Mesendoderm (in vitro differentiated cells): ENCODE results near the gene IL15RA.
"Not testable (repeated sequence)": the region's sequence is repeated elsewhere in the genome, so short reads cannot be mapped to it uniquely, and the experiment has no call there.

Source experiments
- DNase-seq: peaks from one replicate; pipeline ENCODE4 v3.0.0; 2013
- H2AK5ac ChIP-seq: 2 replicates; pipeline ENCODE4 v1.6.1; 2013; ENCODE audit warnings: low read length, inconsistent platforms
- H2BK120ac ChIP-seq: 2 replicates; pipeline ENCODE4 v1.6.1; 2013; ENCODE audit warnings: low read depth, mild to moderate bottlenecking, low read length, moderate library complexity, mixed read lengths
- H2BK15ac ChIP-seq: replicated peaks from 2 replicates; pipeline ENCODE4 v1.6.1; 2013; ENCODE audit warnings: low read depth, mild to moderate bottlenecking, moderate library complexity
- H2BK5ac ChIP-seq: 2 replicates; pipeline ENCODE4 v1.6.1; 2013; ENCODE audit warnings: low read length, inconsistent platforms
- H3K18ac ChIP-seq: 2 replicates; pipeline ENCODE4 v1.6.1; 2013; ENCODE audit warnings: mild to moderate bottlenecking, low read length, mixed read lengths
- H3K23ac ChIP-seq: one replicate; pipeline ENCODE4 v1.6.1; 2013; ENCODE audit warnings: low read length
- H3K27ac ChIP-seq: 2 replicates; pipeline ENCODE4 v1.5.1; 2013; ENCODE audit warnings: low read depth, mild to moderate bottlenecking, inconsistent platforms, low read length, moderate library complexity
- H3K27me3 ChIP-seq: 2 replicates; pipeline ENCODE4 v1.6.1; 2013; ENCODE audit warnings: low read length, control low read depth, mild to moderate bottlenecking, inconsistent platforms; ENCODE audit not compliant: insufficient read depth, poor library complexity
- H3K36me3 ChIP-seq: 2 replicates; pipeline ENCODE4 v1.6.1; 2013; ENCODE audit warnings: low read length, inconsistent platforms; ENCODE audit not compliant: control insufficient read depth, insufficient read depth
- H3K4ac ChIP-seq: one replicate; pipeline ENCODE4 v1.6.1; 2013; ENCODE audit warnings: low read depth, mild to moderate bottlenecking, low read length, moderate library complexity
- H3K4me1 ChIP-seq: 2 replicates; pipeline ENCODE4 v1.6.1; 2013; ENCODE audit warnings: low read depth, low read length, inconsistent platforms; ENCODE audit not compliant: control insufficient read depth
- H3K4me2 ChIP-seq: 2 replicates; pipeline ENCODE4 v1.6.1; 2013; ENCODE audit warnings: low read length
- H3K4me3 ChIP-seq: 2 replicates; pipeline ENCODE4 v1.5.1; 2013; ENCODE audit warnings: mild to moderate bottlenecking, low read length
- H3K56ac ChIP-seq: one replicate; pipeline ENCODE4 v1.6.1; 2013; ENCODE audit warnings: low read length
- H3K79me1 ChIP-seq: 2 replicates; pipeline ENCODE4 v1.6.1; 2013; ENCODE audit warnings: low read length, inconsistent platforms
- H3K79me2 ChIP-seq: 2 replicates; pipeline ENCODE4 v1.6.1; 2013; ENCODE audit warnings: mild to moderate bottlenecking, low read length; ENCODE audit not compliant: control insufficient read depth, insufficient read depth
- H3K9ac ChIP-seq: 2 replicates; pipeline ENCODE4 v1.6.1; 2013; ENCODE audit warnings: low read length, inconsistent platforms
- H4K5ac ChIP-seq: one replicate; pipeline ENCODE4 v1.6.1; 2013; ENCODE audit warnings: low read length
- H4K8ac ChIP-seq: one replicate; pipeline ENCODE4 v1.6.1; 2013; ENCODE audit warnings: low read depth, mild to moderate bottlenecking, control low read depth, low read length, moderate library complexity
- WGBS: extraction: QIAGEN DNeasy Blood & Tissue Kit; methylation state at CpG from one replicate; pipeline ENCODE4 v1.1.7; 2013; ENCODE audit warnings: low lambda C conversion rate, missing lambda C conversion rate; ENCODE audit not compliant: insufficient coverage; ENCODE audit errors: extremely low coverage; 5-methylcytosine and 5-hydroxymethylcytosine counted together

IL15RA gene

GRCh38 chr10:5968037-5968680 is 9.2 kb downstream of the IL15RA start:
- Histone ChIP-seq H3K9ac (no peak overlapping the region), H3K79me2 (no peaks in the 10 kb centered on the region), H4K5ac (no peak overlapping the region), H3K4me3 (no peak overlapping the region), H3K23ac (no peak overlapping the region), H3K4ac (no peak overlapping the region), H3K18ac (no peak overlapping the region), H3K36me3 (no peaks in the 10 kb centered on the region), H4K8ac (no peak overlapping the region), H3K4me1 (no peaks in the 10 kb centered on the region), H3K56ac (no peak overlapping the region), H3K27ac (no peak overlapping the region), H3K27me3 (no peaks in the 10 kb centered on the region), H3K4me2 (no peak overlapping the region), H2BK120ac (no peak overlapping the region), H2AK5ac (no peak overlapping the region), H2BK5ac (no peak overlapping the region), H3K79me1 (no peaks in the 10 kb centered on the region), H2BK15ac (no peak overlapping the region)
- no CpG with 5 or more reads among the region's 5 CpGs for WGBS
- peak; percentile 72 for DNase-seq

GRCh38 chr10:5965266-5965665 is 12.1 kb downstream of the IL15RA start:
- no peak overlapping the region for H2AK5ac ChIP-seq
- H2BK120ac ChIP-seq: no peak overlapping the region
- H3K4ac ChIP-seq: no peak overlapping the region
- DNase-seq: no peak
- no peak overlapping the region for H4K8ac ChIP-seq
- H3K27ac ChIP-seq: no peak overlapping the region
- no peak overlapping the region for H3K18ac ChIP-seq
- no CpG with 5 or more reads among the region's 8 CpGs for WGBS
- H3K79me1 ChIP-seq: no peaks in the 10 kb centered on the region
- no peak overlapping the region for H2BK5ac ChIP-seq
- H3K27me3 ChIP-seq: no peaks in the 10 kb centered on the region
- no peaks in the 10 kb centered on the region for H3K36me3 ChIP-seq
- no peak overlapping the region for H3K56ac ChIP-seq
- H3K4me1 ChIP-seq: no peaks in the 10 kb centered on the region
- no peak overlapping the region for H4K5ac ChIP-seq
- H2BK15ac ChIP-seq: no peak overlapping the region
- no peak overlapping the region for H3K9ac ChIP-seq
- no peak overlapping the region for H3K4me2 ChIP-seq
- H3K4me3 ChIP-seq: no peak overlapping the region
- H3K79me2 ChIP-seq: no peaks in the 10 kb centered on the region
- H3K23ac ChIP-seq: no peak overlapping the region

- H3K23ac ChIP-seq: no peak overlapping the region
- H3K18ac ChIP-seq: no peak overlapping the region
- H3K27ac ChIP-seq: no peak overlapping the region
- H3K56ac ChIP-seq: no peak overlapping the region
- H3K4me2 ChIP-seq: no peak overlapping the region
- no peak for DNase-seq
- H4K8ac ChIP-seq: no peak overlapping the region
- H3K27me3 ChIP-seq: no peaks in the 10 kb centered on the region
- no peak overlapping the region for H3K4ac ChIP-seq
- H3K9ac ChIP-seq: no peak overlapping the region
- H2BK120ac ChIP-seq: no peak overlapping the region
- H2BK5ac ChIP-seq: no peak overlapping the region
- no CpG with 5 or more reads among the region's 13 CpGs for WGBS
- H3K4me3 ChIP-seq: no peak overlapping the region
- H3K36me3 ChIP-seq: no peaks in the 10 kb centered on the region
- no peaks in the 10 kb centered on the region for H3K4me1 ChIP-seq
- no peak overlapping the region for H4K5ac ChIP-seq
- no peak overlapping the region for H2AK5ac ChIP-seq
- H2BK15ac ChIP-seq: no peak overlapping the region
- H3K79me2 ChIP-seq: no peaks in the 10 kb centered on the region
- H3K79me1 ChIP-seq: no peaks in the 10 kb centered on the region
Observed at GRCh38 chr10:5964736-5965135, 12.6 kb downstream of the IL15RA start.

GRCh38 chr10:5963591-5963990 is 13.8 kb downstream of the IL15RA start:
- Histone ChIP-seq H2BK120ac (no peak overlapping the region), H3K4ac (no peak overlapping the region), H3K23ac (no peak overlapping the region), H2BK5ac (no peak overlapping the region), H3K79me1 (no peaks in the 10 kb centered on the region), H3K79me2 (no peaks in the 10 kb centered on the region), H3K4me1 (no peaks in the 10 kb centered on the region), H2AK5ac (no peak overlapping the region), H4K5ac (no peak overlapping the region), H3K56ac (no peak overlapping the region), H4K8ac (no peak overlapping the region), H3K9ac (no peak overlapping the region), H3K27ac (no peak overlapping the region), H3K4me3 (no peak overlapping the region), H3K27me3 (no peaks in the 10 kb centered on the region), H2BK15ac (no peak overlapping the region), H3K36me3 (no peaks in the 10 kb centered on the region), H3K18ac (no peak overlapping the region), H3K4me2 (no peak overlapping the region)
- DNase-seq: no peak
- no CpG with 5 or more reads among the region's 10 CpGs for WGBS

- H2BK5ac ChIP-seq: no peak overlapping the region
- no peak for DNase-seq
- no CpG with 5 or more reads among the region's 7 CpGs for WGBS
Observed at GRCh38 chr10:5963071-5963470, 14.3 kb downstream of the IL15RA start.

GRCh38 chr10:5962358-5962940 is 14.9 kb downstream of the IL15RA start:
- not testable (repeated sequence) for H3K27me3 ChIP-seq, H3K4me3 ChIP-seq, H2BK120ac ChIP-seq, H3K36me3 ChIP-seq, H2BK15ac ChIP-seq, H2AK5ac ChIP-seq, H3K56ac ChIP-seq, H3K4ac ChIP-seq, H3K9ac ChIP-seq, H3K4me1 ChIP-seq, H3K27ac ChIP-seq, H3K23ac ChIP-seq, H3K18ac ChIP-seq, H3K79me2 ChIP-seq, DNase-seq, H4K8ac ChIP-seq, H3K79me1 ChIP-seq, H4K5ac ChIP-seq, H3K4me2 ChIP-seq, H2BK5ac ChIP-seq
- no CpG with 5 or more reads among the region's 10 CpGs for WGBS

More at GRCh38 chr10:5963071-5963470, 14.3 kb downstream of the IL15RA start:
- no peak overlapping the region for H2AK5ac ChIP-seq
- no peak overlapping the region for H3K23ac ChIP-seq
- no peaks in the 10 kb centered on the region for H3K27me3 ChIP-seq
- H2BK120ac ChIP-seq: no peak overlapping the region
- no peak overlapping the region for H3K56ac ChIP-seq
- no peak overlapping the region for H4K8ac ChIP-seq
- no peaks in the 10 kb centered on the region for H3K79me2 ChIP-seq
- no peak overlapping the region for H4K5ac ChIP-seq
- no peak overlapping the region for H3K4me3 ChIP-seq
- H3K18ac ChIP-seq: no peak overlapping the region
- no peak overlapping the region for H2BK15ac ChIP-seq
- no peak overlapping the region for H3K4ac ChIP-seq
- no peak overlapping the region for H3K27ac ChIP-seq
- H3K4me1 ChIP-seq: no peaks in the 10 kb centered on the region
- no peak overlapping the region for H3K9ac ChIP-seq
- no peaks in the 10 kb centered on the region for H3K79me1 ChIP-seq
- H3K36me3 ChIP-seq: no peaks in the 10 kb centered on the region
- no peak overlapping the region for H3K4me2 ChIP-seq
